Activated CD4-positive, alpha-beta memory T cell treated with anti-CD3 and anti-CD28 coated beads for 36 hours (primary cell): Measurements from ENCODE around the gene REEP6. TPM values are rescaled to one million over a fixed set of nuclear protein-coding genes. Genes with fewer than 3 reads are reported as not detected.

Experiments used
- CTCF ChIA-PET: fragments of 350-600 bp; sonication (Branson Sonifier 250); formaldehyde crosslinking; loops from one replicate; lab custom pipeline; 2021; ENCODE audit warnings: antibody characterized with exemption, inconsistent platforms; lab: Charles Lee
- POLR2A ChIA-PET: fragments of 350-600 bp; sonication (Branson Sonifier 250); formaldehyde crosslinking; loops from one replicate; lab custom pipeline; 2021; ENCODE audit warnings: antibody characterized with exemption; lab: Charles Lee
- DNase-seq: peaks from one replicate; pipeline ENCODE4 v3.0.0-alpha.2; 2020
- H3K27ac Mint-ChIP-seq: one replicate; pipeline ENCODE4 v1.8.0; 2021; ENCODE audit warnings: mixed read lengths
- H3K27me3 Mint-ChIP-seq: one replicate; pipeline ENCODE4 v1.8.0; 2021; ENCODE audit warnings: mixed read lengths
- H3K36me3 Mint-ChIP-seq: one replicate; pipeline ENCODE4 v1.8.0; 2021; ENCODE audit warnings: mixed read lengths
- H3K4me1 Mint-ChIP-seq: one replicate; pipeline ENCODE4 v1.8.0; 2021; ENCODE audit warnings: low read depth, mixed read lengths
- H3K4me3 Mint-ChIP-seq: one replicate; pipeline ENCODE4 v1.8.0; 2021; ENCODE audit warnings: mild to moderate bottlenecking, mixed read lengths
- H3K9me3 Mint-ChIP-seq: one replicate; pipeline ENCODE4 v1.8.0; 2021; ENCODE audit warnings: mixed read lengths
- intact Hi-C: fragments of 100-400 bp; cut with micrococcal nuclease; formaldehyde crosslinking; loops from one replicate; pipeline ENCODE4 v1.15.1; 2023
- total RNA-seq, 2 experiments: library from RNA; stranded (reverse); gene quantifications; one replicate each; pipeline ENCODE4 v1.2.3, GENCODE V29; 2021

REEP6 gene
- 1 to 10 TPM; 1.8 to 1.9 TPM for total RNA-seq

- ChIA-PET POLR2A (no interaction called here), CTCF (interaction anchor here (0.7 to 1.6 kb wide), 3 partner anchors 11 to 65 kb away, joined by 3 to 14 read pairs (median 3); no protein-coding TSS in a partner anchor)
- peaks cover 2% of the 10 kb centered on the region for H3K27me3 Mint-ChIP-seq
Measured at GRCh38 chr19:1491114-1491848, at the start of gene REEP6. TSS of gene REEP6 (plus strand) at chr19:1491181. CDS start at chr19:1491270, 89 bp downstream.

GRCh38 chr19:1441677-1442438 is 49.1 kb upstream of the REEP6 start:
- intact Hi-C loops, result no loop called here
- Mint-ChIP-seq H3K27me3 (no peaks in the 10 kb centered on the region), H3K27ac (no peak overlapping the region), H3K36me3 (peaks cover 44% of the 10 kb centered on the region), H3K4me3 (peak overlapping the region; percentile 32), H3K9me3 (no peaks in the 10 kb centered on the region), H3K4me1 (peaks cover 44% of the 10 kb centered on the region)
- no peak for DNase-seq
- CTCF ChIA-PET, result interaction anchor here (1.1 kb wide), 1 partner anchor 162 kb away, joined by 3 read pairs; no protein-coding TSS in a partner anchor
- POLR2A ChIA-PET, result no interaction called here

More at GRCh38 chr19:1491114-1491848, at the start of gene REEP6:
- intact Hi-C loops, result loop anchor here (2.0 to 5.0 kb wide), 2 partner anchors 16 to 34 kb away; no protein-coding TSS in a partner anchor
- Mint-ChIP-seq H3K4me1 (peaks cover 13% of the 10 kb centered on the region), H3K9me3 (no peaks in the 10 kb centered on the region), H3K36me3 (no peaks in the 10 kb centered on the region), H3K27ac (peak within 1 kb of the TSS; percentile 52), H3K4me3 (peak within 1 kb of the TSS; percentile 76)
- DNase-seq, result no peak

- ChIA-PET POLR2A (interaction anchor here (0.6 to 1.0 kb wide), 3 partner anchors 23 to 639 kb away, joined by 3 to 5 read pairs (median 4); no protein-coding TSS in a partner anchor), CTCF (interaction anchor here (0.8 to 2.9 kb wide), 16 partner anchors 9 to 202 kb away, joined by 3 to 20 read pairs (median 3); no protein-coding TSS in a partner anchor)
- peaks cover 25% of the 10 kb centered on the region for H3K36me3 Mint-ChIP-seq
- H3K27me3 Mint-ChIP-seq, result peaks cover 21% of the 10 kb centered on the region
- H3K9me3 Mint-ChIP-seq, result no peaks in the 10 kb centered on the region
- H3K4me1 Mint-ChIP-seq, result peaks cover 32% of the 10 kb centered on the region
- peak; percentile 86 for DNase-seq
- intact Hi-C loops, result loop anchor here (5.0 kb wide), 1 partner anchor 67 kb away; the partner anchor contains the start of gene ADAMTSL5
- H3K4me3 Mint-ChIP-seq, result peak overlapping the region; percentile 61
- no peak overlapping the region for H3K27ac Mint-ChIP-seq
Measured at GRCh38 chr19:1445185-1445931, 45.6 kb upstream of the REEP6 start.

GRCh38 chr19:1445932-1446712 is 44.9 kb upstream of the REEP6 start:
- H3K27ac Mint-ChIP-seq, result no peak overlapping the region
- peaks cover 26% of the 10 kb centered on the region for H3K4me1 Mint-ChIP-seq
- ChIA-PET POLR2A (no interaction called here), CTCF (interaction anchor here (0.8 to 2.9 kb wide), 11 partner anchors 8 to 202 kb away, joined by 3 to 20 read pairs (median 5); no protein-coding TSS in a partner anchor)
- peaks cover 29% of the 10 kb centered on the region for H3K27me3 Mint-ChIP-seq
- no peaks in the 10 kb centered on the region for H3K9me3 Mint-ChIP-seq
- peaks cover 17% of the 10 kb centered on the region for H3K36me3 Mint-ChIP-seq
- DNase-seq, result no peak
- intact Hi-C loops, result loop anchor here (5.0 kb wide), 1 partner anchor 66 kb away; the partner anchor contains the start of gene ADAMTSL5
- H3K4me3 Mint-ChIP-seq, result no peak overlapping the region

- CTCF ChIA-PET, result interaction anchor here (0.8 kb wide), 1 partner anchor 19 kb away, joined by 4 read pairs; no protein-coding TSS in a partner anchor
- intact Hi-C loops, result loop anchor here (5.0 kb wide), 1 partner anchor 65 kb away; the partner anchor contains the start of gene ADAMTSL5
- H3K4me3 Mint-ChIP-seq, result peak overlapping the region; percentile 5
- no peak overlapping the region for H3K27ac Mint-ChIP-seq
- peaks cover 35% of the 10 kb centered on the region for H3K27me3 Mint-ChIP-seq
- peaks cover 20% of the 10 kb centered on the region for H3K4me1 Mint-ChIP-seq
- no peak for DNase-seq
- no peaks in the 10 kb centered on the region for H3K9me3 Mint-ChIP-seq
- POLR2A ChIA-PET, result interaction anchor here (0.8 kb wide), 1 partner anchor 178 kb away, joined by 3 read pairs; the partner anchor contains the start of gene CIRBP
- H3K36me3 Mint-ChIP-seq, result peaks cover 9% of the 10 kb centered on the region
Measured at GRCh38 chr19:1446713-1447481, 44.1 kb upstream of the REEP6 start.

- Mint-ChIP-seq H3K27me3 (peaks cover 39% of the 10 kb centered on the region), H3K27ac (no peak overlapping the region), H3K4me1 (peaks cover 15% of the 10 kb centered on the region), H3K9me3 (no peaks in the 10 kb centered on the region), H3K4me3 (peak overlapping the region; percentile 5), H3K36me3 (peaks cover 3% of the 10 kb centered on the region)
- no peak for DNase-seq
- ChIA-PET POLR2A (interaction anchor here (0.8 kb wide), 1 partner anchor 178 kb away, joined by 3 read pairs; the partner anchor contains the start of gene CIRBP), CTCF (interaction anchor here (1.3 kb wide), 1 partner anchor 18 kb away, joined by 5 read pairs; no protein-coding TSS in a partner anchor)
- intact Hi-C loops, result loop anchor here (5.0 kb wide), 1 partner anchor 65 kb away; the partner anchor contains the start of gene ADAMTSL5
Measured at GRCh38 chr19:1447504-1447903, 43.5 kb upstream of the REEP6 start.

GRCh38 chr19:1447944-1448343 is 43.0 kb upstream of the REEP6 start:
- Mint-ChIP-seq H3K9me3 (no peaks in the 10 kb centered on the region), H3K4me3 (no peak overlapping the region), H3K27ac (peak overlapping the region; percentile 9), H3K27me3 (peaks cover 44% of the 10 kb centered on the region), H3K4me1 (peaks cover 15% of the 10 kb centered on the region), H3K36me3 (no peaks in the 10 kb centered on the region)
- no peak for DNase-seq
- ChIA-PET POLR2A (no interaction called here), CTCF (interaction anchor here (1.3 kb wide), 1 partner anchor 18 kb away, joined by 5 read pairs; no protein-coding TSS in a partner anchor)
- intact Hi-C loops, result loop anchor here (5.0 kb wide), 1 partner anchor 64 kb away; the partner anchor contains the start of gene ADAMTSL5

GRCh38 chr19:1449467-1450442 is 41.2 kb upstream of the REEP6 start, which contains the start of gene APC2:
TSS of gene APC2 (plus strand) at chr19:1450121. CDS start at chr19:1453002, 2,881 bp downstream.
- intact Hi-C loops, result loop anchor here (5.0 to 10.0 kb wide), 2 partner anchors 63 to 315 kb away; partner anchors contain the start of gene ADAMTSL5
- H3K36me3 Mint-ChIP-seq, result no peaks in the 10 kb centered on the region
- H3K27me3 Mint-ChIP-seq, result peaks cover 50% of the 10 kb centered on the region
- ChIA-PET CTCF (interaction anchor here (0.6 kb wide), 1 partner anchor 65 kb away, joined by 4 read pairs; no protein-coding TSS in a partner anchor), POLR2A (no interaction called here)
- H3K27ac Mint-ChIP-seq, result no peak within 1 kb of the TSS
- H3K4me3 Mint-ChIP-seq, result peak within 1 kb of the TSS; percentile 3
- DNase-seq, result no peak
- no peaks in the 10 kb centered on the region for H3K9me3 Mint-ChIP-seq
- peaks cover 17% of the 10 kb centered on the region for H3K4me1 Mint-ChIP-seq
